GM21381 (cell line): ENCODE data around the gene TRIAP1.

Source experiments
- ATAC-seq: cut with Tn5 transposase; IDR thresholded peaks from one replicate; pipeline ENCODE4 v1.9.1; 2021; ENCODE audit warnings: mild to moderate bottlenecking, moderate library complexity; ENCODE audit not compliant: unreplicated experiment

The TRIAP1 gene

GRCh38 chr12:120394483-120395367 is 51.5 kb downstream of the TRIAP1 start:
- ATAC-seq, result no peak
